ENCODE data around the gene SLC9A7.

GRCh38 chrX:46737462-46737861, 21.5 kb downstream of the SLC9A7 start:
- TF ChIP-seq CTCF (IDR thresholded peaks at IDR 0.05) (no peak), POLR2A (IDR thresholded peaks at IDR 0.05) (no peak)

All from adrenal gland (tissue), 5 donors.